Liver (tissue), 9 donors: ENCODE measurements around the gene RAB44. TPM values are rescaled to one million over a fixed set of nuclear protein-coding genes. Genes with fewer than 3 reads are reported as not detected.
"Not testable (repeated sequence)": the region's sequence is repeated elsewhere in the genome, so short reads cannot be mapped to it uniquely, and the experiment has no call there.

Source experiments
- DNase-seq: peaks from one replicate; pipeline ENCODE4 v3.0.0-alpha.2; 2017; ENCODE audit warnings: low spot score
- H3K27ac ChIP-seq, 2 donors: one replicate each; pipeline ENCODE4 v1.7.0; 2013; ENCODE audit warnings: inconsistent platforms in 2 of 2, low read length in 2 of 2, control low read depth in 1 of 2, low read depth in 1 of 2, mild to moderate bottlenecking in 1 of 2
- H3K27me3 ChIP-seq, 4 donors: one replicate each; pipeline versions ENCODE4 v1.6.1 to v1.7.0; 2013; ENCODE audit warnings: low read length in 3 of 4, inconsistent platforms in 1 of 4, mild to moderate bottlenecking in 1 of 4, moderate library complexity in 1 of 4; ENCODE audit not compliant: control insufficient read depth in 4 of 4, insufficient read depth in 4 of 4
- H3K36me3 ChIP-seq, 4 donors: one replicate each; pipeline versions ENCODE4 v1.6.1 to v1.7.0; 2013; ENCODE audit warnings: low read length in 3 of 4, mild to moderate bottlenecking in 3 of 4, low read depth in 1 of 4, moderate library complexity in 1 of 4; ENCODE audit not compliant: control insufficient read depth in 4 of 4, insufficient read depth in 3 of 4
- H3K4me1 ChIP-seq, 4 donors: one replicate each; pipeline versions ENCODE4 v1.6.1 to v1.7.0; 2013; ENCODE audit warnings: low read length in 3 of 4, mild to moderate bottlenecking in 3 of 4, moderate library complexity in 1 of 4; ENCODE audit not compliant: control insufficient read depth in 4 of 4, insufficient read depth in 4 of 4
- H3K4me3 ChIP-seq, 3 donors: one replicate each; pipeline versions ENCODE4 v1.6.1 to v1.7.0; 2013; ENCODE audit warnings: low read length in 3 of 3, control low read depth in 1 of 3, low read depth in 1 of 3, mild to moderate bottlenecking in 1 of 3
- H3K9ac ChIP-seq, 2 donors: one replicate each; pipeline ENCODE4 v1.7.0; 2013; ENCODE audit warnings: low read length in 2 of 2, mild to moderate bottlenecking in 2 of 2, moderate library complexity in 2 of 2, control low read depth in 1 of 2, low read depth in 1 of 2
- H3K9me3 ChIP-seq, 4 donors: one replicate each; pipeline versions ENCODE4 v1.6.1 to v1.7.0; 2013; ENCODE audit warnings: low read length in 3 of 4; ENCODE audit not compliant: control insufficient read depth in 4 of 4
- EGR1 ChIP-seq, 2 donors: IDR thresholded peaks; 2 replicates each; pipeline ENCODE4 v1.6.1; 2016 to 2018; ENCODE audit warnings: antibody characterized with exemption in 2 of 2, low read depth in 2 of 2
- JUND ChIP-seq, 2 donors: IDR thresholded peaks; 2 replicates each; pipeline ENCODE4 v1.6.1; 2016; ENCODE audit warnings: antibody characterized with exemption in 2 of 2
- NR2F2 ChIP-seq: IDR thresholded peaks from 2 replicates; pipeline ENCODE4 v1.6.1; 2016; ENCODE audit warnings: antibody characterized with exemption
- RAD21 ChIP-seq, 2 donors: IDR thresholded peaks; 2 replicates each; pipeline ENCODE4 v1.6.1; 2016; ENCODE audit warnings: antibody characterized with exemption in 2 of 2, mild to moderate bottlenecking in 2 of 2
- RXRA ChIP-seq, 2 donors: IDR thresholded peaks; 2 replicates each; pipeline ENCODE4 v1.6.1; 2017 to 2018; ENCODE audit warnings: antibody characterized with exemption in 2 of 2, mild to moderate bottlenecking in 1 of 2
- YY1 ChIP-seq: IDR thresholded peaks from 2 replicates; pipeline ENCODE4 v1.6.1; 2016; ENCODE audit warnings: antibody characterized with exemption, mild to moderate bottlenecking
- WGBS: extraction: QIAGEN DNeasy Blood & Tissue Kit; methylation state at CpG from one replicate; pipeline ENCODE4 v1.1.7; 2013; 5-methylcytosine and 5-hydroxymethylcytosine counted together
- polyA plus RNA-seq, 2 donors: library from polyadenylated mRNA; stranded (reverse) in 1 of 2; unstranded in 1 of 2; fragments of 200-250 nt in 1 of 2; fragments of >200 nt in 1 of 2; fragmentation: Nextera tagmentation in 1 of 2; extraction: Ambion mirVana in 1 of 2; gene quantifications; one replicate each; pipeline versions ENCODE4 v1.2.1 to v1.2.3, GENCODE V29; 2013 to 2015
- total RNA-seq, 2 donors: library from RNA; depleted of rRNA; stranded (reverse); fragments of >200 nt; gene quantifications; one replicate each; pipeline ENCODE4 v1.2.3, GENCODE V29; 2014
- TF ChIP-seq, protein P1 (sequence below): IDR thresholded peaks from 2 replicates; pipeline ENCODE4 v1.6.1; 2016; ENCODE audit warnings: antibody characterized with exemption, mild to moderate bottlenecking
- TF ChIP-seq, protein P2 (sequence below): IDR thresholded peaks from 2 replicates; pipeline ENCODE4 v1.6.1; 2016; ENCODE audit warnings: antibody characterized with exemption
- TF ChIP-seq, protein P3 (sequence below): IDR thresholded peaks from 2 replicates; pipeline ENCODE4 v1.6.1; 2016; ENCODE audit warnings: antibody characterized with exemption
- donor health status: healthy.
- donor health status: healthy.
- donor health status: healthy.
- donor health status: healthy.
- donor health status: healthy.

The RAB44 gene
- total and polyA plus RNA-seq, 4 donors: 0.02 to 1.3 (median 0.08) TPM; not detected in 1

DNA sequence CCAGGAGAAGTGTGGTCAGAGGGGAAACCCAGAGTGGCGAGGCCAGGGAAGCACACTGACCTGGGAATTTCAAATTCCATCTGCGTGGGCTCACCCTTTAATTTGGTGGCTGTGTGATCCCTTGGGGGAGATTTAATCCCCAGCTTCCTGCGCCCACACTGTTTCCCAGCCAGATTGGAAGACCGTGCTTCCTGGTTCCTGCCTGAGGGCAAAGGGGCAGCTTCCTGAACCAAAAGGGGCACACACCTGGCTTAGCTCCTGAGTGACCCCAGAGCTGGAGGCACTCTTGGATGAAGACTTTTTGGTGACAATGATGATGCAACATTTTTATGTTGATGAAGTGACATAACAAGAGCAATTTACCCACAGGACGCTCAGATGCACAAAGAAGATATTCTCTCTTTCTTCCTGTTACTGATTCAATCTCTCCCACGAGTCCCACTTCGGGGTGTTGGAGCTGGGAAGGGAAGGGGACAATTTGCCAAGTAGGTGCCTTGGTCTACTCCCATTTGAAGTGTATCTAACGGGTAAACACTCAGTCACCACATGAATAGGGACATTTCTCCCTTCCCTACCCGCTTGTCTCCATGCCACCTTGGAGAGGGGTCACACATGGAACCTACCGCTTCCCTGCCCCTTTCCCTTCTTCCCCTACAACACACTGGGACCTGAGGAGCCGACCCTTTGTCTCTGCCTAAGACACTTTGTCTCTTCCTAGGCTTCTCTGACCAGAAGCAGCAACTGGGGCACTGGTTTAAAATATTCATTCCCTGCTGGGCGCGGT lies 47.7 kb upstream of the RAB44 start (continued):
- TF ChIP-seq, protein P1, sequence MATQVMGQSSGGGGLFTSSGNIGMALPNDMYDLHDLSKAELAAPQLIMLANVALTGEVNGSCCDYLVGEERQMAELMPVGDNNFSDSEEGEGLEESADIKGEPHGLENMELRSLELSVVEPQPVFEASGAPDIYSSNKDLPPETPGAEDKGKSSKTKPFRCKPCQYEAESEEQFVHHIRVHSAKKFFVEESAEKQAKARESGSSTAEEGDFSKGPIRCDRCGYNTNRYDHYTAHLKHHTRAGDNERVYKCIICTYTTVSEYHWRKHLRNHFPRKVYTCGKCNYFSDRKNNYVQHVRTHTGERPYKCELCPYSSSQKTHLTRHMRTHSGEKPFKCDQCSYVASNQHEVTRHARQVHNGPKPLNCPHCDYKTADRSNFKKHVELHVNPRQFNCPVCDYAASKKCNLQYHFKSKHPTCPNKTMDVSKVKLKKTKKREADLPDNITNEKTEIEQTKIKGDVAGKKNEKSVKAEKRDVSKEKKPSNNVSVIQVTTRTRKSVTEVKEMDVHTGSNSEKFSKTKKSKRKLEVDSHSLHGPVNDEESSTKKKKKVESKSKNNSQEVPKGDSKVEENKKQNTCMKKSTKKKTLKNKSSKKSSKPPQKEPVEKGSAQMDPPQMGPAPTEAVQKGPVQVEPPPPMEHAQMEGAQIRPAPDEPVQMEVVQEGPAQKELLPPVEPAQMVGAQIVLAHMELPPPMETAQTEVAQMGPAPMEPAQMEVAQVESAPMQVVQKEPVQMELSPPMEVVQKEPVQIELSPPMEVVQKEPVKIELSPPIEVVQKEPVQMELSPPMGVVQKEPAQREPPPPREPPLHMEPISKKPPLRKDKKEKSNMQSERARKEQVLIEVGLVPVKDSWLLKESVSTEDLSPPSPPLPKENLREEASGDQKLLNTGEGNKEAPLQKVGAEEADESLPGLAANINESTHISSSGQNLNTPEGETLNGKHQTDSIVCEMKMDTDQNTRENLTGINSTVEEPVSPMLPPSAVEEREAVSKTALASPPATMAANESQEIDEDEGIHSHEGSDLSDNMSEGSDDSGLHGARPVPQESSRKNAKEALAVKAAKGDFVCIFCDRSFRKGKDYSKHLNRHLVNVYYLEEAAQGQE: no peak
- no peak for TF ChIP-seq YY1
- TF ChIP-seq RXRA (IDR thresholded peaks at IDR 0.05): no peak

DNA sequence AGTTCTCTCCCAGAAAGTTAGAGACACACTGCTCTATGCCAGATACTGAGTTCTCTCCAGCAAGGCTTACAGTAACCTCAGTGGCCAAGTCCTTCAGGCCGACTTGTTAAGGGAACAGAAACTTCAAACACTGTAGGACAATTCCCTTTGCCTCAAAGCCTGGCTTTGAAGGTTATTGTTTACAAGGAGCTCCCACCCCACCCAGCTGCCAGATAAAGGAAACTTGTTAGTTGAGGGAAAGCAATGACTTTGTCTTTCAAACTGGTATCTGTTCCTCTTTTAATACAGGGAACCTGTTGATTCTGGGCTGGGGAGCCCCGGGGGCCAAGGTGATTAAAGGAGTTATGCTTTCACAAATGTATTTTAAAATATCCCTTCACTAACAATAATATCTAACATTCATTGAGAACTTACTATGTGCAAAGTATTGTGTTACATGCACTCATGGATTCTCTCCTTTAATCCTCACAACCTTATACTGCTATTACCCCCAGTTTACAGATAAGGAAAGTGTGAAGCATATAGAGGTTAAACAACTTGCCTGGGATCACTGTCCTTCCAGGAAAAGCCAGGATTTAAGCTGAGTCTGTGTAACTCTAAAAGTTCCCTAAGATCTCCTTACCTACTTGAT lies 46.7 kb upstream of the RAB44 start:
- no peak overlapping the region for H3K9ac ChIP-seq

DNA sequence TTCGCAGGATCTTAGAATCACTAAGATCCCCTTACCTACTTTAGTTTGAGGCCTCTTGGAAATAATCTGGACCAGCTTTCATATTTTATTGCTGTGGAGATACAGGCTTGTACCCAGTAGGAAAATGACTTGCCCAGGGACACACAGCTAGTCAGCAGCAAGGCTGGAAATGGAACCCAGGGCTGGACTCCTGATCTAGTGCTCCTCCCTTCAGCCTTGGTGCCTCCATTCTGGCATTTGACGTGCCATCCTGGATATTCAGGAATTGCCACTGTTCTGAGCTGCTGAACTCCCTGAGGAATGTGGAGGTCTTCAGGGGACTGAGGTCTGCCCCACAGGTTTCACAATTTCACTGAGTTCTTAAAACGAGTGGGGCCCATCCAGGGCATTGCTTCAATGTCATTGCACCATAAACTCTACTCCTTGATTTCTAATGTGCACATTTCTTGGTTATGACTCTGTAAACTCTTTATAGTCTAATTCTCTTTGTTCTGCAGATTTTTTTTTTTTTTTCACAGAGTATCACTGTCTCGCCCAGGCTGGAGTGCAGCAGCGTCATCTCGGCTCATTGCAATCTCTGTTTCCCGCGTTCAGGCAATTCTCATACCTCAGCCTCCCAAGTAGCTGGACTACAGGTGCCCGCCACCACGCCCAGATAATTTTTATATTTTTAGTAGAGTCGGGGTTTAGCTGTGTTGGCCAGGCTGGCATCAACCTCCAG lies 45.8 kb upstream of the RAB44 start:
- no peak for DNase-seq
- H3K27ac ChIP-seq: no peak overlapping the region
- H3K9ac ChIP-seq: no peak overlapping the region
- H3K36me3 ChIP-seq: no peaks in the 10 kb centered on the region
- peaks cover 0 to 2% (median under 1%) of the 10 kb centered on the region in 4 donors for H3K4me1 ChIP-seq
- no peak overlapping the region for H3K4me3 ChIP-seq
- TF ChIP-seq, protein P1: no peak
- no peak for TF ChIP-seq EGR1 (IDR thresholded peaks at IDR 0.05; ENCODE audit: low read depth in 2 of 2)
- TF ChIP-seq, protein P2, sequence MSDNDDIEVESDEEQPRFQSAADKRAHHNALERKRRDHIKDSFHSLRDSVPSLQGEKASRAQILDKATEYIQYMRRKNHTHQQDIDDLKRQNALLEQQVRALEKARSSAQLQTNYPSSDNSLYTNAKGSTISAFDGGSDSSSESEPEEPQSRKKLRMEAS: no peak
- TF ChIP-seq, protein P3, sequence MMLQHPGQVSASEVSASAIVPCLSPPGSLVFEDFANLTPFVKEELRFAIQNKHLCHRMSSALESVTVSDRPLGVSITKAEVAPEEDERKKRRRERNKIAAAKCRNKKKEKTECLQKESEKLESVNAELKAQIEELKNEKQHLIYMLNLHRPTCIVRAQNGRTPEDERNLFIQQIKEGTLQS: no peak
- H3K27me3 ChIP-seq: no peaks in the 10 kb centered on the region
- WGBS: 91% methylated on average over 11 of the region's 11 CpGs
- no peaks in the 10 kb centered on the region for H3K9me3 ChIP-seq

More for the DNA sequence above, 46.7 kb upstream of the RAB44 start:
- no peak for TF ChIP-seq JUND (IDR thresholded peaks at IDR 0.05)
- TF ChIP-seq, protein P3: no peak
- no peak for TF ChIP-seq NR2F2
- TF ChIP-seq RAD21 (IDR thresholded peaks at IDR 0.05): no peak
- H3K4me3 ChIP-seq: no peak overlapping the region
- no peak for DNase-seq
- peaks cover 0 to 2% (median under 1%) of the 10 kb centered on the region in 4 donors for H3K4me1 ChIP-seq
- no peak overlapping the region for H3K27ac ChIP-seq
- no peaks in the 10 kb centered on the region for H3K27me3 ChIP-seq
- WGBS: 64% methylated on average over 2 of the region's 2 CpGs
- H3K36me3 ChIP-seq: no peaks in the 10 kb centered on the region
- no peaks in the 10 kb centered on the region for H3K9me3 ChIP-seq

DNA sequence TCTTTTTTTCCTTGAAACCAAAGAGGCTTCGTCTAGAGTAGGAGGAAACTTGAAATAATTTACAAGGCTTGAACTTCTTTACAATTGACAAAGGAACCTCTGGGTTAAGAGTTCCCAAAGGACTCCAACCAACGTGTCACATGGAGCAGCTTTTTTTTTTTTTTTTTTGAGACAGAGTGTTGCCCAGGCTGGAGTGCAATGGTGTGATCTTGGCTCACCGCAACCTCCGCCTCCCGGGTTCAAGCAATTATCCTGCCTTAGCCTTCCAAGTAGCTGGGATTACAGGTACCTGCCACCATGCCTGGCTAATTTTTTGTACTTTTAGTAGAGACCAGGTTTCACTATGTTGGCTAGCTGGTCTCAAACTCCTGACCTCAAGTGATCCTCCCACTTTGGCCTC lies 43.2 kb upstream of the RAB44 start:
- H3K36me3 ChIP-seq, H3K9ac ChIP-seq, H3K4me1 ChIP-seq, H3K27ac ChIP-seq, DNase-seq, H3K9me3 ChIP-seq, H3K27me3 ChIP-seq, H3K4me3 ChIP-seq: not testable (repeated sequence)
- 90% methylated on average over 5 of the region's 5 CpGs for WGBS
